ENCODE data around the gene CACNA2D3.

The CACNA2D3 gene

GRCh38 chr3:54660714-54661132, 538.4 kb downstream of the CACNA2D3 start:
- Histone ChIP-seq H3K4me1 (ENCODE audit: low read length) (0 out of 2 replicates have a peak, but pooled peaks cover 3% of the 10 kb centered on the region), H3K9me3 (replicated peaks; ENCODE audit: insufficient read depth, low read length) (no peaks in the 10 kb centered on the region), H4K20me1 (ENCODE audit: insufficient read depth, low read length) (no peaks in the 10 kb centered on the region), H3K27ac (ENCODE audit: low read length) (no peak overlapping the region), H3K79me2 (ENCODE audit: low read length) (no peaks in the 10 kb centered on the region), H3F3A (ENCODE audit: insufficient read depth, low read length) (no peaks in the 10 kb centered on the region), H3K27me3 (replicated peaks; ENCODE audit: insufficient read depth, low read length) (no peaks in the 10 kb centered on the region), H3K9ac (ENCODE audit: low read length) (no peak overlapping the region), H3K4me2 (ENCODE audit: low read depth, low read length) (no peak overlapping the region), H3K36me3 (replicated peaks; ENCODE audit: insufficient read depth, low read length) (no peaks in the 10 kb centered on the region), H2AFZ (ENCODE audit: low read length) (no peak overlapping the region), H3K9me2 (replicated peaks; ENCODE audit: insufficient read depth, low read length) (no peaks in the 10 kb centered on the region), H3K4me3 (ENCODE audit: low read length) (no peak overlapping the region)
- TF ChIP-seq EZH2 (optimal IDR thresholded peaks at IDR 0.05; ENCODE audit: low read depth, low read length) (no peak), CTCF (IDR thresholded peaks at IDR 0.05; ENCODE audit: low read length) (no peak), EZH2phosphoT487 (IDR thresholded peaks at IDR 0.05; ENCODE audit: low read length) (no peak)
- no peak for DNase-seq

- TF ChIP-seq CTCF (IDR thresholded peaks at IDR 0.05; ENCODE audit: low read length) (no peak), EZH2 (optimal IDR thresholded peaks at IDR 0.05; ENCODE audit: low read depth, low read length) (no peak), EZH2phosphoT487 (IDR thresholded peaks at IDR 0.05; ENCODE audit: low read length) (no peak)
- H3K9ac ChIP-seq (ENCODE audit: low read length), result no peak overlapping the region
These were observed 538.8 kb downstream of the CACNA2D3 start for GRCh38 chr3:54661151-54661550.

GRCh38 chr3:54663501-54664011, 541.2 kb downstream of the CACNA2D3 start:
- no peaks in the 10 kb centered on the region for H3K9me3 ChIP-seq (replicated peaks; ENCODE audit: insufficient read depth, low read length)
- no peaks in the 10 kb centered on the region for H3K36me3 ChIP-seq (replicated peaks; ENCODE audit: insufficient read depth, low read length)
- no peak for DNase-seq
- H3K9me2 ChIP-seq (replicated peaks; ENCODE audit: insufficient read depth, low read length), result no peaks in the 10 kb centered on the region
- H3F3A ChIP-seq (ENCODE audit: insufficient read depth, low read length), result no peaks in the 10 kb centered on the region
- TF ChIP-seq CTCF (IDR thresholded peaks at IDR 0.05; ENCODE audit: low read length), result no peak
- TF ChIP-seq EZH2phosphoT487 (IDR thresholded peaks at IDR 0.05; ENCODE audit: low read length), result no peak
- no peak for TF ChIP-seq EZH2 (optimal IDR thresholded peaks at IDR 0.05; ENCODE audit: low read depth, low read length)
- no peaks in the 10 kb centered on the region for H3K4me1 ChIP-seq (ENCODE audit: low read length)
- H3K79me2 ChIP-seq (ENCODE audit: low read length), result no peaks in the 10 kb centered on the region
- no peak overlapping the region for H3K4me2 ChIP-seq (ENCODE audit: low read depth, low read length)
- H3K27ac ChIP-seq (ENCODE audit: low read length), result no peak overlapping the region
- no peaks in the 10 kb centered on the region for H4K20me1 ChIP-seq (ENCODE audit: insufficient read depth, low read length)
- H3K9ac ChIP-seq (ENCODE audit: low read length), result no peak overlapping the region
- no peaks in the 10 kb centered on the region for H3K27me3 ChIP-seq (replicated peaks; ENCODE audit: insufficient read depth, low read length)
- H2AFZ ChIP-seq (ENCODE audit: low read length), result no peak overlapping the region
- H3K4me3 ChIP-seq (ENCODE audit: low read length), result no peak overlapping the region

More at GRCh38 chr3:54661151-54661550, 538.8 kb downstream of the CACNA2D3 start:
- H3F3A ChIP-seq (ENCODE audit: insufficient read depth, low read length), result no peaks in the 10 kb centered on the region
- H3K36me3 ChIP-seq (replicated peaks; ENCODE audit: insufficient read depth, low read length), result no peaks in the 10 kb centered on the region
- H2AFZ ChIP-seq (ENCODE audit: low read length), result no peak overlapping the region
- H3K27me3 ChIP-seq (replicated peaks; ENCODE audit: insufficient read depth, low read length), result no peaks in the 10 kb centered on the region
- H3K27ac ChIP-seq (ENCODE audit: low read length), result no peak overlapping the region
- no peaks in the 10 kb centered on the region for H3K79me2 ChIP-seq (ENCODE audit: low read length)
- no peaks in the 10 kb centered on the region for H4K20me1 ChIP-seq (ENCODE audit: insufficient read depth, low read length)
- no peak overlapping the region for H3K4me2 ChIP-seq (ENCODE audit: low read depth, low read length)
- H3K9me3 ChIP-seq (replicated peaks; ENCODE audit: insufficient read depth, low read length), result no peaks in the 10 kb centered on the region
- DNase-seq, result no peak
- H3K4me1 ChIP-seq (ENCODE audit: low read length), result 0 out of 2 replicates have a peak, but pooled peaks cover 3% of the 10 kb centered on the region
- H3K9me2 ChIP-seq (replicated peaks; ENCODE audit: insufficient read depth, low read length), result no peaks in the 10 kb centered on the region
- no peak overlapping the region for H3K4me3 ChIP-seq (ENCODE audit: low read length)
